Skeletal muscle cell (primary cell): ENCODE measurements around the gene MAMDC4.
"Not testable (repeated sequence)": the region's sequence is repeated elsewhere in the genome, so short reads cannot be mapped to it uniquely, and the experiment has no call there.

Source experiments
- DNase-seq: peaks from one replicate; pipeline ENCODE4 v3.0.0-alpha.2; 2010; ENCODE audit warnings: low read depth
- H3K4me3 ChIP-seq: 2 replicates; pipeline ENCODE4 v1.5.1; 2011; ENCODE audit warnings: low read depth, mild to moderate bottlenecking, control low read depth, low read length, moderate library complexity

MAMDC4 gene

GRCh38 chr9:136824496-136825225 is 27.5 kb upstream of the MAMDC4 start:
- no peak for DNase-seq
- no peak overlapping the region for H3K4me3 ChIP-seq

GRCh38 chr9:136825295-136826187 is 26.6 kb upstream of the MAMDC4 start:
- H3K4me3 ChIP-seq, result no peak overlapping the region

GRCh38 chr9:136826188-136826541 is 26.0 kb upstream of the MAMDC4 start:
- DNase-seq, result no peak
- no peak overlapping the region for H3K4me3 ChIP-seq

More at GRCh38 chr9:136825295-136826187, 26.6 kb upstream of the MAMDC4 start:
- no peak for DNase-seq

GRCh38 chr9:136826703-136827582 is 25.2 kb upstream of the MAMDC4 start:
- H3K4me3 ChIP-seq, result no peak overlapping the region
- no peak for DNase-seq

- H3K4me3 ChIP-seq, result no peak overlapping the region
- DNase-seq, result no peak
These were observed 24.2 kb upstream of the MAMDC4 start for GRCh38 chr9:136827794-136828473.

GRCh38 chr9:136828474-136829140 is 23.5 kb upstream of the MAMDC4 start:
- no peak overlapping the region for H3K4me3 ChIP-seq
- no peak for DNase-seq

GRCh38 chr9:136829412-136829811 is 22.7 kb upstream of the MAMDC4 start:
- DNase-seq, result no peak
- no peak overlapping the region for H3K4me3 ChIP-seq

GRCh38 chr9:136829981-136830885 is 21.9 kb upstream of the MAMDC4 start:
- DNase-seq, result no peak

GRCh38 chr9:136831002-136831719 is 21.0 kb upstream of the MAMDC4 start:
- no peak for DNase-seq

More at GRCh38 chr9:136829981-136830885, 21.9 kb upstream of the MAMDC4 start:
- H3K4me3 ChIP-seq, result no peak overlapping the region

GRCh38 chr9:136831720-136832104 is 20.4 kb upstream of the MAMDC4 start:
- no peak for DNase-seq
- no peak overlapping the region for H3K4me3 ChIP-seq

More at GRCh38 chr9:136831002-136831719, 21.0 kb upstream of the MAMDC4 start:
- no peak overlapping the region for H3K4me3 ChIP-seq

- DNase-seq, result no peak
- H3K4me3 ChIP-seq, result no peak overlapping the region
These were observed 19.6 kb upstream of the MAMDC4 start for GRCh38 chr9:136832581-136832980.

GRCh38 chr9:136833381-136834048 is 18.6 kb upstream of the MAMDC4 start:
- not testable (repeated sequence) for H3K4me3 ChIP-seq, DNase-seq

GRCh38 chr9:136835162-136835931 is 16.8 kb upstream of the MAMDC4 start:
- no peak for DNase-seq
- H3K4me3 ChIP-seq, result no peak overlapping the region

- H3K4me3 ChIP-seq, result no peak overlapping the region
- no peak for DNase-seq
These were observed 15.9 kb upstream of the MAMDC4 start for GRCh38 chr9:136835932-136836904.
